T-helper 2 cell treated with Interferon-gamma antibody and Interleukin-4, amounts not matched to agents 5 μg/mL and 100 μg/mL, for 36 hours (primary cell): ENCODE measurements around the gene IKZF5.

Source experiments
- DNase-seq: peaks from one replicate; pipeline ENCODE4 v3.0.0; 2021; ENCODE audit warnings: low spot score
- H3K27ac Mint-ChIP-seq: one replicate; pipeline ENCODE4 v1.8.0; 2021; ENCODE audit warnings: mild to moderate bottlenecking, mixed read lengths
- H3K27me3 Mint-ChIP-seq: one replicate; pipeline ENCODE4 v1.8.0; 2021; ENCODE audit warnings: low read depth, mixed read lengths
- H3K36me3 Mint-ChIP-seq: one replicate; pipeline ENCODE4 v1.8.0; 2021; ENCODE audit warnings: low read depth, mixed read lengths
- H3K4me1 Mint-ChIP-seq: one replicate; pipeline ENCODE4 v1.8.0; 2021; ENCODE audit warnings: low read depth, mixed read lengths
- H3K4me3 Mint-ChIP-seq: one replicate; pipeline ENCODE4 v1.8.0; 2022; ENCODE audit warnings: mild to moderate bottlenecking, moderate library complexity, mixed read lengths
- H3K9me3 Mint-ChIP-seq: one replicate; pipeline ENCODE4 v1.8.0; 2021; ENCODE audit warnings: mixed read lengths

Gene IKZF5

GRCh38 chr10:123004298-123004697, 4.3 kb downstream of the IKZF5 start:
- Mint-ChIP-seq H3K36me3 (peaks cover 6% of the 10 kb centered on the region), H3K4me1 (peaks cover 22% of the 10 kb centered on the region), H3K9me3 (no peaks in the 10 kb centered on the region), H3K4me3 (no peak overlapping the region), H3K27me3 (no peaks in the 10 kb centered on the region), H3K27ac (no peak overlapping the region)
- no peak for DNase-seq

- no peak for DNase-seq
- Mint-ChIP-seq H3K9me3 (no peaks in the 10 kb centered on the region), H3K27ac (no peak overlapping the region), H3K4me1 (peaks cover 16% of the 10 kb centered on the region), H3K36me3 (peaks cover 6% of the 10 kb centered on the region), H3K4me3 (no peak overlapping the region), H3K27me3 (no peaks in the 10 kb centered on the region)
Observed at GRCh38 chr10:123001370-123001769, 7.2 kb downstream of the IKZF5 start.

- no peak for DNase-seq
- Mint-ChIP-seq H3K27ac (no peak overlapping the region), H3K9me3 (no peaks in the 10 kb centered on the region), H3K4me3 (no peak overlapping the region), H3K27me3 (no peaks in the 10 kb centered on the region), H3K4me1 (peaks cover 9% of the 10 kb centered on the region), H3K36me3 (peaks cover 8% of the 10 kb centered on the region)
Observed at GRCh38 chr10:123000155-123000554, 8.4 kb downstream of the IKZF5 start.

- Mint-ChIP-seq H3K9me3 (no peaks in the 10 kb centered on the region), H3K36me3 (peaks cover 12% of the 10 kb centered on the region), H3K4me3 (no peak overlapping the region)
Observed at GRCh38 chr10:122999347-122999746, 9.2 kb downstream of the IKZF5 start.

GRCh38 chr10:122998934-122999333, 9.7 kb downstream of the IKZF5 start:
- DNase-seq = no peak
- no peaks in the 10 kb centered on the region for H3K9me3 Mint-ChIP-seq
- H3K4me3 Mint-ChIP-seq = no peak overlapping the region
- H3K4me1 Mint-ChIP-seq = peaks cover 9% of the 10 kb centered on the region
- no peaks in the 10 kb centered on the region for H3K27me3 Mint-ChIP-seq
- H3K36me3 Mint-ChIP-seq = peaks cover 15% of the 10 kb centered on the region
- H3K27ac Mint-ChIP-seq = no peak overlapping the region

More at GRCh38 chr10:122999347-122999746, 9.2 kb downstream of the IKZF5 start:
- no peak for DNase-seq
- Mint-ChIP-seq H3K27ac (no peak overlapping the region), H3K4me1 (peaks cover 9% of the 10 kb centered on the region), H3K27me3 (no peaks in the 10 kb centered on the region)

GRCh38 chr10:122998360-122998917, 10.2 kb downstream of the IKZF5 start:
- H3K27me3 Mint-ChIP-seq = no peaks in the 10 kb centered on the region
- no peak overlapping the region for H3K27ac Mint-ChIP-seq
- peaks cover 9% of the 10 kb centered on the region for H3K4me1 Mint-ChIP-seq
- H3K4me3 Mint-ChIP-seq = no peak overlapping the region
- no peaks in the 10 kb centered on the region for H3K9me3 Mint-ChIP-seq
- H3K36me3 Mint-ChIP-seq = peaks cover 17% of the 10 kb centered on the region
- no peak for DNase-seq

- no peak for DNase-seq
- no peaks in the 10 kb centered on the region for H3K27me3 Mint-ChIP-seq
- H3K27ac Mint-ChIP-seq = no peak overlapping the region
- no peak overlapping the region for H3K4me3 Mint-ChIP-seq
- no peaks in the 10 kb centered on the region for H3K9me3 Mint-ChIP-seq
- H3K36me3 Mint-ChIP-seq = peaks cover 17% of the 10 kb centered on the region
- peaks cover 9% of the 10 kb centered on the region for H3K4me1 Mint-ChIP-seq
Observed at GRCh38 chr10:122997864-122998263, 10.7 kb downstream of the IKZF5 start.

GRCh38 chr10:122995936-122996335, 12.7 kb downstream of the IKZF5 start:
- Mint-ChIP-seq H3K27ac (no peak overlapping the region), H3K36me3 (peaks cover 13% of the 10 kb centered on the region), H3K9me3 (no peaks in the 10 kb centered on the region), H3K4me1 (peaks cover 9% of the 10 kb centered on the region), H3K27me3 (no peaks in the 10 kb centered on the region), H3K4me3 (no peak overlapping the region)
- no peak for DNase-seq

GRCh38 chr10:122993797-122994336, 14.7 kb downstream of the IKZF5 start:
- H3K36me3 Mint-ChIP-seq = peaks cover 16% of the 10 kb centered on the region
- no peak for DNase-seq
- H3K4me1 Mint-ChIP-seq = peaks cover 2% of the 10 kb centered on the region
- H3K27ac Mint-ChIP-seq = no peak overlapping the region
- H3K4me3 Mint-ChIP-seq = no peak overlapping the region
- H3K27me3 Mint-ChIP-seq = no peaks in the 10 kb centered on the region
- H3K9me3 Mint-ChIP-seq = no peaks in the 10 kb centered on the region

- DNase-seq = no peak
- Mint-ChIP-seq H3K9me3 (no peaks in the 10 kb centered on the region), H3K36me3 (peaks cover 14% of the 10 kb centered on the region), H3K4me1 (no peaks in the 10 kb centered on the region), H3K27ac (no peak overlapping the region), H3K4me3 (no peak overlapping the region), H3K27me3 (no peaks in the 10 kb centered on the region)
Observed at GRCh38 chr10:122992031-122992585, 16.5 kb downstream of the IKZF5 start.

GRCh38 chr10:122990278-122990677, 18.3 kb downstream of the IKZF5 start:
- H3K4me1 Mint-ChIP-seq = no peaks in the 10 kb centered on the region
- H3K4me3 Mint-ChIP-seq = no peak overlapping the region
- no peaks in the 10 kb centered on the region for H3K9me3 Mint-ChIP-seq
- no peak overlapping the region for H3K27ac Mint-ChIP-seq
- no peaks in the 10 kb centered on the region for H3K27me3 Mint-ChIP-seq
- DNase-seq = no peak
- H3K36me3 Mint-ChIP-seq = peaks cover 13% of the 10 kb centered on the region

- Mint-ChIP-seq H3K9me3 (no peaks in the 10 kb centered on the region), H3K36me3 (peaks cover 5% of the 10 kb centered on the region), H3K27me3 (no peaks in the 10 kb centered on the region), H3K4me3 (no peak overlapping the region), H3K4me1 (no peaks in the 10 kb centered on the region), H3K27ac (no peak overlapping the region)
- DNase-seq = no peak
Observed at GRCh38 chr10:122988501-122988900, 20.1 kb downstream of the IKZF5 start.

- Mint-ChIP-seq H3K9me3 (no peaks in the 10 kb centered on the region), H3K4me3 (no peak overlapping the region), H3K36me3 (peaks cover 5% of the 10 kb centered on the region), H3K4me1 (peaks cover 2% of the 10 kb centered on the region), H3K27me3 (no peaks in the 10 kb centered on the region), H3K27ac (no peak overlapping the region)
- no peak for DNase-seq
Observed at GRCh38 chr10:122986335-122986734, 22.3 kb downstream of the IKZF5 start.

- H3K27ac Mint-ChIP-seq = no peak overlapping the region
- H3K36me3 Mint-ChIP-seq = peaks cover 2% of the 10 kb centered on the region
- H3K9me3 Mint-ChIP-seq = no peaks in the 10 kb centered on the region
- H3K4me1 Mint-ChIP-seq = peaks cover 13% of the 10 kb centered on the region
- no peak overlapping the region for H3K4me3 Mint-ChIP-seq
- DNase-seq = no peak
- no peaks in the 10 kb centered on the region for H3K27me3 Mint-ChIP-seq
Observed at GRCh38 chr10:122984708-122985107, 23.9 kb downstream of the IKZF5 start.

GRCh38 chr10:122983898-122984297, 24.7 kb downstream of the IKZF5 start:
- Mint-ChIP-seq H3K27me3 (no peaks in the 10 kb centered on the region), H3K27ac (no peak overlapping the region), H3K9me3 (no peaks in the 10 kb centered on the region), H3K4me1 (peaks cover 13% of the 10 kb centered on the region), H3K4me3 (no peak overlapping the region), H3K36me3 (peaks cover 2% of the 10 kb centered on the region)
- no peak for DNase-seq
